ENCODE results near the gene PTGES2. TPM values are rescaled to one million over a fixed set of nuclear protein-coding genes. Genes with fewer than 3 reads are reported as not detected.
A peak's percentile ranks its signal among the peaks of the same experiment; 100 is the strongest.

Gene PTGES2
- total RNA-seq, 1 experiment from 2014 or later: 76.8 TPM

DNA sequence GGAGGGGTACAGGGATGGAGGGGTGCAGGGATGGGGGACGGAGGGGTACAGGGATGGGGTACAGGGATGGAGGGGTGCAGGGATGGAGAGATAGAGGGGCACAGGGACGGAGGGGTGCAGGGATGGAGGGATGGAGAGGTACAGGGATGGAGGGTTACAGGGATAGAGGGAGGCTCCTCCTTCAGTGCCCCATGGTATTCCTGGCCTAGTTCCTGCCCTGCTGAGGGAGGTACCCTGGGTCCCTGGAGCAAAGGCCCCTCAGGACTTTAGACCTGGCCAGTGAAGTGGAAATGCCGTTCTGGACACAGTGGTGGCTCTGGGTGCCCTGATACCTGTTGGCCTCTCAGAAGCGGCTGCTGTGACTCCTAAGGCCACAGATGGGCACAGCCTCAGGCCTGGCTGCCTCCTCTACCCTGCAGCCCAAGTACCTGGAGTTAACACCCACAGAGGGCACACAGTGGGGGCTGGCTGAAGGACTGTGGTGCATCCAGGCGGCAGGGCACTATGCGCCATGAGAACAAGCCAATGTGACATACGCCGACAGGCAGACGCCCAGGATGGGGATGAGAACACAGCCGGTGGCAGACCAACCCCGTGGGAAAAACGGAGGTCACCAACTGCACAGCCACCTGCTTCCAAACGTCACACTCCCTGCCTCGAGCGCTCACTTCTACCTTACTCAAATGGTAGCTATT is 8.4 kb downstream of the PTGES2 start:
- no peak for TF ChIP-seq POLR2AphosphoS5 (IDR thresholded peaks at IDR 0.05; ENCODE audit: low read depth, low read length)
- TF ChIP-seq, protein P1, sequence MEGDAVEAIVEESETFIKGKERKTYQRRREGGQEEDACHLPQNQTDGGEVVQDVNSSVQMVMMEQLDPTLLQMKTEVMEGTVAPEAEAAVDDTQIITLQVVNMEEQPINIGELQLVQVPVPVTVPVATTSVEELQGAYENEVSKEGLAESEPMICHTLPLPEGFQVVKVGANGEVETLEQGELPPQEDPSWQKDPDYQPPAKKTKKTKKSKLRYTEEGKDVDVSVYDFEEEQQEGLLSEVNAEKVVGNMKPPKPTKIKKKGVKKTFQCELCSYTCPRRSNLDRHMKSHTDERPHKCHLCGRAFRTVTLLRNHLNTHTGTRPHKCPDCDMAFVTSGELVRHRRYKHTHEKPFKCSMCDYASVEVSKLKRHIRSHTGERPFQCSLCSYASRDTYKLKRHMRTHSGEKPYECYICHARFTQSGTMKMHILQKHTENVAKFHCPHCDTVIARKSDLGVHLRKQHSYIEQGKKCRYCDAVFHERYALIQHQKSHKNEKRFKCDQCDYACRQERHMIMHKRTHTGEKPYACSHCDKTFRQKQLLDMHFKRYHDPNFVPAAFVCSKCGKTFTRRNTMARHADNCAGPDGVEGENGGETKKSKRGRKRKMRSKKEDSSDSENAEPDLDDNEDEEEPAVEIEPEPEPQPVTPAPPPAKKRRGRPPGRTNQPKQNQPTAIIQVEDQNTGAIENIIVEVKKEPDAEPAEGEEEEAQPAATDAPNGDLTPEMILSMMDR (IDR thresholded peaks at IDR 0.05): no peak
- TF ChIP-seq, protein P2, sequence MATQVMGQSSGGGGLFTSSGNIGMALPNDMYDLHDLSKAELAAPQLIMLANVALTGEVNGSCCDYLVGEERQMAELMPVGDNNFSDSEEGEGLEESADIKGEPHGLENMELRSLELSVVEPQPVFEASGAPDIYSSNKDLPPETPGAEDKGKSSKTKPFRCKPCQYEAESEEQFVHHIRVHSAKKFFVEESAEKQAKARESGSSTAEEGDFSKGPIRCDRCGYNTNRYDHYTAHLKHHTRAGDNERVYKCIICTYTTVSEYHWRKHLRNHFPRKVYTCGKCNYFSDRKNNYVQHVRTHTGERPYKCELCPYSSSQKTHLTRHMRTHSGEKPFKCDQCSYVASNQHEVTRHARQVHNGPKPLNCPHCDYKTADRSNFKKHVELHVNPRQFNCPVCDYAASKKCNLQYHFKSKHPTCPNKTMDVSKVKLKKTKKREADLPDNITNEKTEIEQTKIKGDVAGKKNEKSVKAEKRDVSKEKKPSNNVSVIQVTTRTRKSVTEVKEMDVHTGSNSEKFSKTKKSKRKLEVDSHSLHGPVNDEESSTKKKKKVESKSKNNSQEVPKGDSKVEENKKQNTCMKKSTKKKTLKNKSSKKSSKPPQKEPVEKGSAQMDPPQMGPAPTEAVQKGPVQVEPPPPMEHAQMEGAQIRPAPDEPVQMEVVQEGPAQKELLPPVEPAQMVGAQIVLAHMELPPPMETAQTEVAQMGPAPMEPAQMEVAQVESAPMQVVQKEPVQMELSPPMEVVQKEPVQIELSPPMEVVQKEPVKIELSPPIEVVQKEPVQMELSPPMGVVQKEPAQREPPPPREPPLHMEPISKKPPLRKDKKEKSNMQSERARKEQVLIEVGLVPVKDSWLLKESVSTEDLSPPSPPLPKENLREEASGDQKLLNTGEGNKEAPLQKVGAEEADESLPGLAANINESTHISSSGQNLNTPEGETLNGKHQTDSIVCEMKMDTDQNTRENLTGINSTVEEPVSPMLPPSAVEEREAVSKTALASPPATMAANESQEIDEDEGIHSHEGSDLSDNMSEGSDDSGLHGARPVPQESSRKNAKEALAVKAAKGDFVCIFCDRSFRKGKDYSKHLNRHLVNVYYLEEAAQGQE (IDR thresholded peaks at IDR 0.05; ENCODE audit: insufficient read depth in 1 of 2, low read depth in 2 of 2, low read length in 1 of 2): no peak
- TF ChIP-seq SIN3A (IDR thresholded peaks at IDR 0.05; ENCODE audit: borderline replicate concordance, insufficient read depth, low read depth, low read length): no peak
- no peak for TF ChIP-seq TCF7L2 (IDR thresholded peaks at IDR 0.05; ENCODE audit: low read depth, low read length)
- H3K27ac ChIP-seq (ENCODE audit: low read length): no peak overlapping the region
- in situ Hi-C loops (cut with HindIII; ENCODE audit: low pct_unique_long_range_greater_than_20kb, low sequenced_read_pairs): no loop called here
- no TSS peak for BruUV-seq (replicated peaks)
- H3K36me3 ChIP-seq (ENCODE audit: control insufficient read depth, insufficient read depth, low read length): no peaks in the 10 kb centered on the region
- ATAC-seq: peak; percentile 25; the same call in 1 of the 2 replicates
- H3K9me3 ChIP-seq (ENCODE audit: control insufficient read depth, insufficient read depth, low read depth, low read length): no peaks in the 10 kb centered on the region
- no peak for DNase-seq (ENCODE audit: low read depth, low spot score)
- ChIA-PET CTCF (no interaction called here), POLR2A (no interaction called here)
- no peaks in the 10 kb centered on the region; the same call in 1 of the 2 replicates for H3K4me1 ChIP-seq (ENCODE audit: control insufficient read depth, insufficient read depth, low read length)
- H3K4me3 ChIP-seq (ENCODE audit: low read depth in 2 of 2, low read length in 2 of 2): no peak overlapping the region
- no peaks in the 10 kb centered on the region for H3K27me3 ChIP-seq (ENCODE audit: control insufficient read depth, insufficient read depth, low read length)
- intact Hi-C loops (cut with micrococcal nuclease; ENCODE audit: unreplicated experiment): no loop called here

DNA sequence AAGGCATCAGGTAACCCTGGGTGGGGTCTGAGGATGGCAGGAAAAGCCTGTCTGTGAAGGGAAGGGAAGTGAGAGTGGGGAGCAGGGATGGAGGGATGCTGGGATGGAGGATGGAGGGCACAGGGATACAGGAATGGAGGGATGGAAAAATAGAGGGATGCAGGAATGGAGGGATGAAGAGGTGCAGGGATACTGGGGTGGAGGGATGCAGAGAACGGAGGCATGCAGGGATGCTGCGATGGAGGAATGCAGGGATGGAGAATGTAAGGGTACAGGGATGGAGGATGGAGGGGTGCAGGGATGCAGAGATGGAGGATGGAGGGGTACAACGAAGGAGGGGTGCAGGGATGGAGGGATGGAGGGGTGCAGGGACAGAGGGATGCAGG is 9.1 kb downstream of the PTGES2 start:
- Histone ChIP-seq H3K27ac (ENCODE audit: low read length) (no peak overlapping the region), H3K36me3 (ENCODE audit: control insufficient read depth, insufficient read depth, low read length) (no peaks in the 10 kb centered on the region), H3K4me1 (ENCODE audit: control insufficient read depth, insufficient read depth, low read length) (no peaks in the 10 kb centered on the region; the same call in 1 of the 2 replicates), H3K4me3 (ENCODE audit: low read depth in 2 of 2, low read length in 2 of 2) (no peak overlapping the region), H3K9me3 (ENCODE audit: control insufficient read depth, insufficient read depth, low read depth, low read length) (no peaks in the 10 kb centered on the region), H3K27me3 (ENCODE audit: control insufficient read depth, insufficient read depth, low read length) (no peaks in the 10 kb centered on the region)
- BruUV-seq (replicated peaks): no TSS peak
- peak; percentile 7; the same call in 1 of the 2 replicates for ATAC-seq
- DNase-seq (ENCODE audit: low read depth, low spot score): no peak
- ChIA-PET POLR2A (no interaction called here), CTCF (interaction anchor here (1.0 kb wide), 1 partner anchor 175 kb away, joined by 3 read pairs; no protein-coding TSS in a partner anchor)
- in situ Hi-C loops (cut with HindIII; ENCODE audit: low pct_unique_long_range_greater_than_20kb, low sequenced_read_pairs) (no loop called here), intact Hi-C loops (cut with micrococcal nuclease; ENCODE audit: unreplicated experiment) (no loop called here)
- TF ChIP-seq, protein P1 (IDR thresholded peaks at IDR 0.05): no peak
- TF ChIP-seq POLR2AphosphoS5 (IDR thresholded peaks at IDR 0.05; ENCODE audit: low read depth, low read length): no peak
